ENCODE measurements around the gene HLA-DQB2.

DNA sequence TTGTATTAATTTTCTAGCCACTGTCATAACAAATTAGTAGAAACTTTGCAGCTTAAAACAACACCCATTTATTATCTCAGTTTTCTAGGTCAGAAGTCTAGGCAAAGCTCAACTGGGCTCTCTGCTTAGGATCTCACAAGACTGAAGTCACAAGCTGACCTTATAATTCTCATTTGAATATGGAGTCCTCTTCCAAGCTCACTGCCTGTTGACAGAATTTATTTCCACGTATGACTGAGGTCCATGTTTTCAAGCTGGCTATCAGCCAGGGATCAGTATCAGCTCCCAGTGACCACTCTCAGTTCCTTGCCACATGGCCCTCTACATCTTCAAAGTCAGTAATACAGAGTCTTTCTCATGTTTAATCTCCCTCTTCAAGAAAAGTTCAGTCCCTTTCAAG, 11.7 kb upstream of the HLA-DQB2 start:
- TF ChIP-seq ZNF219 (CRISPR knock-in tag; IDR thresholded peaks at IDR 0.05; ENCODE audit: borderline replicate concordance), result no peak
- no peak for TF ChIP-seq CREB1 (CRISPR knock-in tag; IDR thresholded peaks at IDR 0.05)
- TF ChIP-seq, protein P1, sequence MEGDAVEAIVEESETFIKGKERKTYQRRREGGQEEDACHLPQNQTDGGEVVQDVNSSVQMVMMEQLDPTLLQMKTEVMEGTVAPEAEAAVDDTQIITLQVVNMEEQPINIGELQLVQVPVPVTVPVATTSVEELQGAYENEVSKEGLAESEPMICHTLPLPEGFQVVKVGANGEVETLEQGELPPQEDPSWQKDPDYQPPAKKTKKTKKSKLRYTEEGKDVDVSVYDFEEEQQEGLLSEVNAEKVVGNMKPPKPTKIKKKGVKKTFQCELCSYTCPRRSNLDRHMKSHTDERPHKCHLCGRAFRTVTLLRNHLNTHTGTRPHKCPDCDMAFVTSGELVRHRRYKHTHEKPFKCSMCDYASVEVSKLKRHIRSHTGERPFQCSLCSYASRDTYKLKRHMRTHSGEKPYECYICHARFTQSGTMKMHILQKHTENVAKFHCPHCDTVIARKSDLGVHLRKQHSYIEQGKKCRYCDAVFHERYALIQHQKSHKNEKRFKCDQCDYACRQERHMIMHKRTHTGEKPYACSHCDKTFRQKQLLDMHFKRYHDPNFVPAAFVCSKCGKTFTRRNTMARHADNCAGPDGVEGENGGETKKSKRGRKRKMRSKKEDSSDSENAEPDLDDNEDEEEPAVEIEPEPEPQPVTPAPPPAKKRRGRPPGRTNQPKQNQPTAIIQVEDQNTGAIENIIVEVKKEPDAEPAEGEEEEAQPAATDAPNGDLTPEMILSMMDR (IDR thresholded peaks at IDR 0.05), result no peak
- no peak for TF ChIP-seq NR1H2 (CRISPR knock-in tag; IDR thresholded peaks at IDR 0.05)
- TF ChIP-seq FOXJ3 (CRISPR knock-in tag; IDR thresholded peaks at IDR 0.05; ENCODE audit: borderline replicate concordance), result no peak
- TF ChIP-seq, protein P2, sequence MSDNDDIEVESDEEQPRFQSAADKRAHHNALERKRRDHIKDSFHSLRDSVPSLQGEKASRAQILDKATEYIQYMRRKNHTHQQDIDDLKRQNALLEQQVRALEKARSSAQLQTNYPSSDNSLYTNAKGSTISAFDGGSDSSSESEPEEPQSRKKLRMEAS (CRISPR knock-in tag; IDR thresholded peaks at IDR 0.05), result no peak
- TF ChIP-seq, protein P3, sequence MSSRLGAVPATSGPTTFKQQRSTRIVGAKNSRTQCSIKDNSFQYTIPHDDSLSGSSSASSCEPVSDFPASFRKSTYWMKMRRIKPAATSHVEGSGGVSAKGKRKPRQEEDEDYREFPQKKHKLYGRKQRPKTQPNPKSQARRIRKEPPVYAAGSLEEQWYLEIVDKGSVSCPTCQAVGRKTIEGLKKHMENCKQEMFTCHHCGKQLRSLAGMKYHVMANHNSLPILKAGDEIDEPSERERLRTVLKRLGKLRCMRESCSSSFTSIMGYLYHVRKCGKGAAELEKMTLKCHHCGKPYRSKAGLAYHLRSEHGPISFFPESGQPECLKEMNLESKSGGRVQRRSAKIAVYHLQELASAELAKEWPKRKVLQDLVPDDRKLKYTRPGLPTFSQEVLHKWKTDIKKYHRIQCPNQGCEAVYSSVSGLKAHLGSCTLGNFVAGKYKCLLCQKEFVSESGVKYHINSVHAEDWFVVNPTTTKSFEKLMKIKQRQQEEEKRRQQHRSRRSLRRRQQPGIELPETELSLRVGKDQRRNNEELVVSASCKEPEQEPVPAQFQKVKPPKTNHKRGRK (CRISPR knock-in tag; IDR thresholded peaks at IDR 0.05; ENCODE audit: borderline replicate concordance), result no peak
- no peak for TF ChIP-seq PRRX2 (CRISPR knock-in tag; IDR thresholded peaks at IDR 0.05)
- TF ChIP-seq, protein P4, sequence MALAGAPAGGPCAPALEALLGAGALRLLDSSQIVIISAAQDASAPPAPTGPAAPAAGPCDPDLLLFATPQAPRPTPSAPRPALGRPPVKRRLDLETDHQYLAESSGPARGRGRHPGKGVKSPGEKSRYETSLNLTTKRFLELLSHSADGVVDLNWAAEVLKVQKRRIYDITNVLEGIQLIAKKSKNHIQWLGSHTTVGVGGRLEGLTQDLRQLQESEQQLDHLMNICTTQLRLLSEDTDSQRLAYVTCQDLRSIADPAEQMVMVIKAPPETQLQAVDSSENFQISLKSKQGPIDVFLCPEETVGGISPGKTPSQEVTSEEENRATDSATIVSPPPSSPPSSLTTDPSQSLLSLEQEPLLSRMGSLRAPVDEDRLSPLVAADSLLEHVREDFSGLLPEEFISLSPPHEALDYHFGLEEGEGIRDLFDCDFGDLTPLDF (CRISPR knock-in tag; IDR thresholded peaks at IDR 0.05), result no peak
- TF ChIP-seq, protein P5, sequence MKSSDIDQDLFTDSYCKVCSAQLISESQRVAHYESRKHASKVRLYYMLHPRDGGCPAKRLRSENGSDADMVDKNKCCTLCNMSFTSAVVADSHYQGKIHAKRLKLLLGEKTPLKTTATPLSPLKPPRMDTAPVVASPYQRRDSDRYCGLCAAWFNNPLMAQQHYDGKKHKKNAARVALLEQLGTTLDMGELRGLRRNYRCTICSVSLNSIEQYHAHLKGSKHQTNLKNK (CRISPR knock-in tag; IDR thresholded peaks at IDR 0.05), result no peak
- TF ChIP-seq, protein P6, sequence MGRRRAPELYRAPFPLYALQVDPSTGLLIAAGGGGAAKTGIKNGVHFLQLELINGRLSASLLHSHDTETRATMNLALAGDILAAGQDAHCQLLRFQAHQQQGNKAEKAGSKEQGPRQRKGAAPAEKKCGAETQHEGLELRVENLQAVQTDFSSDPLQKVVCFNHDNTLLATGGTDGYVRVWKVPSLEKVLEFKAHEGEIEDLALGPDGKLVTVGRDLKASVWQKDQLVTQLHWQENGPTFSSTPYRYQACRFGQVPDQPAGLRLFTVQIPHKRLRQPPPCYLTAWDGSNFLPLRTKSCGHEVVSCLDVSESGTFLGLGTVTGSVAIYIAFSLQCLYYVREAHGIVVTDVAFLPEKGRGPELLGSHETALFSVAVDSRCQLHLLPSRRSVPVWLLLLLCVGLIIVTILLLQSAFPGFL (CRISPR knock-in tag; IDR thresholded peaks at IDR 0.05; ENCODE audit: borderline replicate concordance), result no peak
